IPS-11a (cell line): ENCODE data around the gene RPS6KA5.

Source experiments
- H3K4me3 ChIP-seq: one replicate; pipeline ENCODE4 v1.5.1; 2013; ENCODE audit warnings: low read depth, low read length, control low read depth

Gene RPS6KA5

DNA sequence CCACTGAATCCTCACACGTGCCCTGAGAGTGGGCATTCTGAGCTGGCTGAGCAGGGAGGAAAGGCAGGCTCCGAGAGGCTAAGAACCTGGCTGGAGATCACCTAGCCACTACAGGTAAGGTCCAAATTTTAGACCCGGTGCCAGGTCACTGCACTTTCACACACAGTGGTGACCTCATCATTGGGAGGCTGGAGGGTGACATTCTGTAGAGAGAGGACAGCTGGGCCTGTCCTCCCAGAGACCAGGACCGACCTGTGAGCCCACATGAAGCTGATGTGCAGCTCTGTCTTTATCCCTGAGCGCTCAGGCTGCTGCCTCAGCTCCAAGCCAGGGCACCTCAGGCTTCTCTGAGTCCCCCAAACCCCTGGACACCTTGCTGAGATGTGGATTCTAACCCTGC lies 248.3 kb downstream of the RPS6KA5 start:
- H3K4me3 ChIP-seq, result no peak overlapping the region

DNA sequence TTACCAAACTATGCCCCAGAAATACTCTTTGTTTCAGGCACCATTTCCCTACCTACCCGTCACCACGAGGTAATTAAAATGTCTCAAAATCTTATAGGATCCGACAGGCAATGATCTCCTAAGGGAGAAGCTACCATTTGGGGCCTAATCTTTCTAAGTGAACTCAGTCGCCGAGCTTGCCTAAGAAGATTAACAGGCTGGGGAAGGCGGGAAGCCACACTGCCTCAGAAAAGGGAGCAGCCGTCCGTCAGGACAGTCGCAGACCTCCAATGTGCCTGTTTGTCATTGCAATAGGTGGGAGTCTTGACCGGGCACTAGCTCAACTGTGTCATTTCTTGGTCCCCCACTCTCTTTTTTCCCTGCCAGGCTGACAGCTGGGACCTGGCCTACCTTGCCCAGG lies 248.8 kb downstream of the RPS6KA5 start:
- no peak overlapping the region for H3K4me3 ChIP-seq

DNA sequence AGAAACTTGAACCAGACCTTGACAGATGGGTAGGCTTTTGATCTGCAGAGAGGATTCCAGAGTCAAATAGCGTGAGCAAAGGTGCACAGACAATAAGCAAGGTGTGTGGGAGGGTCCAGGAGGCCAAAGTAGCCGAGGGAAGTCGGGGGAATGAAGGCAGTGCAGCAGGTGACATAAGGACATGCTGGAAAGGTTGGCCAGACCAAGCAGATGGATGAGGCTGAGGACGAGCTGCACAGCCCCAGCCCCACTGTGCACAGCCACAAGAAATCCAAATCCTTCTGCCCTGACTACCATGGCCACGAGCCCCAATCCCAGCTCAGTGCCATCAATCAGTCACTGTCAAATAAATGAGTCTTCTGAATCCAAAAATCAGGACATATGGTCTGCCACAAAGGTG lies 249.6 kb downstream of the RPS6KA5 start:
- no peak overlapping the region for H3K4me3 ChIP-seq

DNA sequence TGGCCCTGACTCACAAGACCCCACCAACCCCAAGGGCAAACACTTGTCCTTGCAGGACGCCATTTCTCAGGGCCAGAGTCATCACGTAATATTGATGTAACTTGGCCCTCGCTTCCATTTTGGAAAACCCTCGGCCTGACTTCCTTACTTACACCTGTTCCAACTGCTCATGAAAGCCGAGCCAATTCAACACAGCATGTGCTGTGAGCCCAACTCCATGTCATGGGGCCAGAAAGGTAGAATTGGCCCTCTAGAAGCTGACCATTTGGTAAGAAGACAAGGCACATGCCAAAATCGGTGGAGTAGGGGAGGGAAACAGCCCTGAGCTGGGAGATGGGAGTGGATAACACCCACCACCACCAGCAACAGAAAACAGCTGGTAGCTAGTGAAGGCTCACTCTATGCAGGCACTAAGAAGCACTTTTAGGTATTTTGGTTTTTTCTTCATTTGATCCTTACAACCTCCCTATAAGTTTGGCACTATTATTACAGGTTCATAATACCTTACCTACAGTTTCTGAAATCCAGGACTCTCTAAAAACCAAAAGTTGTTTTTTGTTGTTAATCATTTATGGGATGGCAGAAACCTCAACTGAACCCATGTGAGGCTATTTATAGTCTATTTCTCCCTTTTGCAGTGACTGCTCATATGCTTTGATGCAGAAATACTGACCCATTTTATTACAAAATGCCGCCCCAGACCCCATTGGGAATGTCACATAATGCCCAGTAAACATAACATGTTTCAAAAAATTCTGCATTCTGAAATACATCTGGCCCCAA lies 250.7 kb downstream of the RPS6KA5 start:
- no peak overlapping the region for H3K4me3 ChIP-seq

DNA sequence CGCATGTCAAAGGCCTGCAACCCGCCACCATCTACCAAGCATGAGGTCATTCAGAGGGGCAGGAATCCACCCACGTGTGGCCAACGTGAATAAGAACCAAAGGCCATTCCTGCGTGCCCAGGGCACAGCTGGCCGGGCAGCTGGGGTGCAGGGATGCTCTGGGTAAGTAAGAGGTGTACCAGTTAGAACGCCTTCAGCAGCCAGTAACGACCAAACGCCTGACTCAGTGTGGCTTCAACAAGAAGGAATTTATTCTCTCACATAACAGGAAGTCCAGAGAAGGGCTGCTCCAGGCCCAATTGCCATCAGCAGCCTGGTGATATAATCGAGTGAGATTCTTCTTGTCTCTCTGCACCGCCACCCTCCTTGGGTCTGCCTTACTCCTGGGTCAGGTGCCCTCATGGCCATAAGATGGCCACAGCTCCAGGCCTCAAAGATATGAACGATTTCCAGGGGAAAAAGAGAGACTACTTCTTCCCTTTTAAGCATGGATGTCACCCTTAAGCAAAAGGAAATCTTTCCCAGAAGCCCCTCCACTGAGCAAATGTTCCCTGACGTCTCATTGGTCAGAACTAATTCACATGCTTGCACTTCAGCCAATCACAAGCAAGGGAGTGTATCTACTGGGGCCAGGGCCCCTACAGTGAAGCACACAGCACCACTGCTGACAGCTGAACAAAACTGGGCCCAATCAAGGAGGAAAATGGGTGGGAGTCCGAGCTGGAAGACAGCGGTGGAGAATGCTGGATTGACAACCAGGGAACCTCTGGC lies 251.5 kb downstream of the RPS6KA5 start:
- H3K4me3 ChIP-seq, result no peak overlapping the region

DNA sequence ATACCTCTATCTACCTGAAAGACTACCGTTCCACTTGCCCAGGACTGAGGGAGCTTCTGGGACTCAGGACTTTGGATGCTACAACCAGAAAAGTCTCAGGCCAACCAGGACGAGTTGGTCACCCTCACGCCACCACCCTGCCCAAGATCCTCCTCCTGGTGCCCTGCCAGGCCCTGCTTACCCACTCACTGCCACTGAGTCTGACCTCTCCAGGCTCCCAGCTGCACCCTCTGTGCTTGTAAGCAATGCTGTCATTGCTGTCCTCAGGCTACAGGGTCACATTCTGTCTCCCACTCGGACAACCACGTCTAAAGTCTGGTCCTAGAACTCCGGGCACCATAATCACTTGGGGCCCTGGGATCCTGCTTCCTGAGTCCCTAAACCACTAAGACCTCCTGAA lies 253.4 kb downstream of the RPS6KA5 start:
- no peak overlapping the region for H3K4me3 ChIP-seq

DNA sequence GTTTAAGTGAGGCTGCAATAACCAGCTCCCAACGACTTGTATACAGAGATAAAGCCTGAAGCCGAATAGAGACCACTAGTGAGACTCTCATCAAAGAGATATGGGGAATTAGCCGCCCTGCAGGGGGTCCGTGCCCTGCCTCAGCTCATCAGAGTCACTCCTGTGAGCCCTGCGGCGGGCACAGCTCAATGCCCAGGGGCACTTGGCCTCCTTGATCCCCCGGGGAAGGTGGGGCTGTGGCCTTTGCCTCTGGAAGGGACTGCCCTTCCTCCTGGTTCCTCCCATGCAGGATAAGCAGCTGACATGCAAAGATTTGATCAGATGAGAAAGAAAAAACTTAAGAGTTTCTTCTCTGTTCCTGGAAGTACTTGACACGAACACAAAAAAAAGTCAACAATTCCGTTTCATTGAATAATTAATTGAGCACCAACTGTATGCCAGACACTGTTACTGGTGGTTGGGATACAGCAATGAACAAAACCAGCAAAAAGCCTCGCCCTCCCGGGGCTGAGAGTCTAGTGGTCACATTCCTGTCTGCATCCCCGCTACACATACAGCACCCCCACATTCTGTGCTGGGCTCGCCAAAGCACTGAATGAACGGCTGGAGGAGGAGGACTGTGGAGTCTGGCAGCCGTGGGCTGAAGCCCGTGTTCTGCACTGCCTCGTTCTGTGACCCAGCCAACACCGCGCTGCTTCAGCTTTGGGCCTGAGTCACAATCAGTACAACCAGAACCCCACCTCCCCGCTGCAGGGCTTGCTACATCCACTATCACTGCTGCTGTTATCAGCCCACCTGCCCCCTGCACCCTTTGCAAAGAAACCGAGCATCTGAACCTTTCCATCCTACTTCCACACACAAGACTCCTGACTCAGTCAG lies 254.5 kb downstream of the RPS6KA5 start:
- H3K4me3 ChIP-seq, result no peak overlapping the region

DNA sequence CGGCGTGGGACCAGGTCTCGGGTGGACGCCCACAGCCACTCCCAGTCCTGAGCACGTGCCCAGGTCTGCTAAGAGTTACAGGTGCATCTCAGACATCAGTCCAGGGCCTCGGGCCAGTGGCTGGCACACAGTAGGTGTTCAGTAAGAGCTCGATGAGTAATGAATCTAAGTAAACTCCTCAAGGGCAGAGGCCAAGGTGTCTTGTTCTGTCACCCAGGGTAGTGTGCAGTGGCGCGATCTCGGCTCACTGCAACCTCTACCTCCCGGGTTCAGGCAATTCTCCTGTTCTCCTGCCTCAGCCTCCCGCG lies 255.4 kb downstream of the RPS6KA5 start:
- H3K4me3 ChIP-seq, result no peak overlapping the region

DNA sequence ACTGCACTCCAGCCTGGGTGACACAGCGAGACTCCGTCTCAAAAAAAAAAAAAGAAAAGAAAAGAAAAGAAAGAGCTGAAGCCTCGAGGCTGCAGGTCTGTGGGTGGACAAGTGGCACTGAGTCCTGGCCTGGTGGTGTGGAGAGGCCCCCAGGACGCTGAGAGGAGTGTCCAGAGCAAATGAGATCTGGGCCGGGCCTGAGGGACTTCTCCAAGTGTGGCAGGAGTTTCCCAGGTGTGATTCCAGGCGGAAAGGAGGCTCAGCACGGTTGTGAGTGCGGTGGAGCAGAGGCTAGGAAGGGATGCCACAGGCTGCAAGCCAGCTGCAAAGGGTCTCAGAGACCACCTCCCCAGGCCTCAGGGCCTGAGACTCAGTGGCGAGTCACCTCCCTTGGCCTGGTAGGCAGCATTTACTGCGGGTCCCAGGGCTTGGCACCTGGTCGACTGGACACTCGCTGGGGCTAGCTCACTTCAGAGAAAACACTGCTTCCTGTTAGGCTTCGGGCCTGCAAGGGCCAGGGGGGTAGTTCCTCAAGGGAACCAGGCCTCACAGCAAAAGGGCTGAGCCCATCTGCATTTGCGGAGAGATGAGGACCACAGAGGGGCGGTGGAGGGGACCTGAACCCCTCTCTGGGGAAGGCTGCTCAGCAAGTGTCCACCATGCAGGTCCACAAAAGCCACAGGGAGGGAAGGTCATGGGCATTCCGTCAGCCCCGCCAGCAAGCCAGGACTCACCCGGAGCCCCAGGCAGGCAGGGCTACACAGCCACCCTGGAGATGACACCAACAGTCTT lies 256.0 kb downstream of the RPS6KA5 start:
- H3K4me3 ChIP-seq, result no peak overlapping the region

DNA sequence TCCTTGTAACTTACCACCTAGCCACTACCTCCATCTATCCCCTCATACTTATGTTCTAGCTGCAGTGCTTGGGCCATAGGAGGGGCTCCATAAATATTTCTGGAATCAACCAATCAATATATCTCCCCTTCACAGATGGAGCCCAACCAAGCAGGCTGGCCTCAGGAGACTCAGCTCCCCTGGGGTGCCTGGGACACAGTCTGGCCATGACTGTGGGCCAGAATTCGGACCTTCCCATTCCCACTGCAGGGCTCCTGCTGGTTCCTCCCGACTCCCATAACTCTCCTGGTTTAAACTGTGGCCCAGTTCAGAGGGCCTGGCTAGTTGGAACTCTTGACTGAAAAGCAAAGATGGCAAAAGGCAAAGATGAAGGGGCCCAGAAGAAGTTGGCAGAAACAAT lies 257.2 kb downstream of the RPS6KA5 start:
- H3K4me3 ChIP-seq, result no peak overlapping the region

DNA sequence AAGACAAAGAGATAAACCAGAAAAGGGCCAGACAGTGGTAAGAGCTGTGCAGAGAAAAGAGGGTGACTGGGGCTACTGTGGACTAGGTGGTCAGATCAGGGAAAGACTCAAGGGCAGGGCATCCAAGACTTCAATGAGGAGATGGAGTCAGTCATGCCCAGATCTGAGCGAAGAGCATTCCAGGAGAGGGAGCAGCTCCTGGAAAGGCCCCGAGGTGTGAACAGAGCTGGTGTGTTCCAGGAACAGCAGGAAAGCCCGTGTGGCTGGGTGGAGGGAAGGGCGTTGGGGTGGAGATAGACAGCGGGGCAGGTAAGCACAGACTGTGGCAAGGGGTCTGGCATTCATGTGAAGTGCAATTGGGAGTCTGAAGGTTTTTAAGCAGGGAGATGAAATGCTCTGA lies 261.0 kb downstream of the RPS6KA5 start:
- no peak overlapping the region for H3K4me3 ChIP-seq

DNA sequence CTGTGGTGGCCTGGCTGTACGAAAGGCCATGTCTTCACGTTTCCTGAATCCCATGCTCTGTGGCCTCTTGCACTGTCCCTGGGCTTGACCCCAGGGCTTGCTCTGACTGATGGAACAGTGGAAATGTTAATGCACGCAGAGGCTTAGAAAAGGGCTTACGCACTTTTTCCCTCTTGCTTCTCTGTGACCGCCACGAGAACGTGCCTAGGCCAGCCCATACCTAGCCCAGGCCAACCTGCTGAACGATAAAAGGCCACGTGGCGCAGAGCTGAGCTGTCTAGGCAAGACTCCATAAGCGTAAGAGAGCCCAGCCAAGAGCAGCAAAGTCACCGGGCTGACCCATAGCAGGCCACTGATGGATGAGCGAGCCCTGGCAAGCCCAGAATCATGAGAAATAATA lies 262.5 kb downstream of the RPS6KA5 start:
- H3K4me3 ChIP-seq, result no peak overlapping the region
